Fibroblast of mammary gland (primary cell): Measurements from ENCODE around the gene OAS3.

ENCODE experiments used
- DNase-seq: peaks from one replicate; pipeline ENCODE4 v3.0.0-alpha.2; 2010; ENCODE audit warnings: low read depth
- H3K4me3 ChIP-seq: 2 replicates; pipeline ENCODE4 v1.5.1; 2011; ENCODE audit warnings: low read depth, mild to moderate bottlenecking, low read length, moderate library complexity; ENCODE audit not compliant: control insufficient read depth
- CTCF ChIP-seq: conservative IDR thresholded peaks from 2 replicates; pipeline ENCODE4 v1.5.1; 2011; ENCODE audit warnings: low read depth, low read length, inconsistent platforms; ENCODE audit not compliant: control insufficient read depth, insufficient read depth

OAS3 gene

GRCh38 chr12:112978163-112979040 lies 40.1 kb downstream of the OAS3 start, which contains the start of gene OAS2:
OAS2 (plus strand) TSS chr12:112978519; CDS start chr12:112978609, 90 bp downstream.
- peak within 1 kb of the TSS; percentile 46 for H3K4me3 ChIP-seq
- no peak for TF ChIP-seq CTCF
- peak; percentile 76 for DNase-seq

- TF ChIP-seq CTCF: no peak
- DNase-seq: peak; percentile 11
- peak overlapping the region; percentile 46 for H3K4me3 ChIP-seq
Observed at GRCh38 chr12:112979041-112979680, 40.9 kb downstream of the OAS3 start.

- no peak for TF ChIP-seq CTCF
- DNase-seq: no peak
- no peak overlapping the region for H3K4me3 ChIP-seq
Observed at GRCh38 chr12:112980491-112981158, 42.4 kb downstream of the OAS3 start.

- no peak for TF ChIP-seq CTCF
- H3K4me3 ChIP-seq: no peak overlapping the region
- DNase-seq: no peak
Observed at GRCh38 chr12:112985642-112986290, 47.5 kb downstream of the OAS3 start.

GRCh38 chr12:112986291-112986800 lies 48.1 kb downstream of the OAS3 start:
- DNase-seq: no peak
- H3K4me3 ChIP-seq: no peak overlapping the region
- TF ChIP-seq CTCF: no peak

GRCh38 chr12:112987561-112987960 lies 49.3 kb downstream of the OAS3 start:
- no peak overlapping the region for H3K4me3 ChIP-seq
- DNase-seq: no peak
- no peak for TF ChIP-seq CTCF
